Sigmoid colon (tissue), 7 donors: ENCODE data around the gene CDKL5. TPM values are rescaled to one million over a fixed set of nuclear protein-coding genes. Genes with fewer than 3 reads are reported as not detected.
A peak's percentile ranks its signal among the peaks of the same experiment; 100 is the strongest.

ENCODE experiments used
- DNase-seq: peaks from one replicate; pipeline ENCODE4 v3.0.0-alpha.2; 2019
- H3K27ac ChIP-seq, 4 donors: fragments of 200-600 bp; sonication (generic); one replicate each; pipeline ENCODE4 v1.5.1; 2016 to 2019; ENCODE audit warnings: mild to moderate bottlenecking in 1 of 4
- H3K27me3 ChIP-seq, 3 donors: fragments of 200-600 bp; sonication (generic); one replicate each; pipeline ENCODE4 v1.5.1; 2019; ENCODE audit warnings: mild to moderate bottlenecking in 1 of 3
- H3K36me3 ChIP-seq, 4 donors: fragments of 200-600 bp; sonication (generic); one replicate each; pipeline ENCODE4 v1.5.1; 2016 to 2019
- H3K4me1 ChIP-seq, 4 donors: fragments of 200-600 bp; sonication (generic); one replicate each; pipeline ENCODE4 v1.5.1; 2017 to 2019
- H3K4me3 ChIP-seq, 4 donors: fragments of 200-600 bp; sonication (generic); one replicate each; pipeline ENCODE4 v1.5.1; 2017 to 2019; ENCODE audit warnings: mild to moderate bottlenecking in 2 of 4, moderate library complexity in 1 of 4
- H3K9me3 ChIP-seq, 4 donors: fragments of 200-600 bp in 3 of 4; sonication (generic) in 3 of 4; one replicate each; pipeline versions ENCODE4 v1.5.1 to v1.6.1; 2013 to 2019
- EP300 ChIP-seq, 4 donors: sonication (generic); formaldehyde crosslinking; IDR thresholded peaks; one replicate each; pipeline ENCODE4 v1.6.1; 2017; ENCODE audit warnings: antibody characterized with exemption in 4 of 4
- POLR2A ChIP-seq, 2 donors: fragments of 450-650 bp; IDR thresholded peaks; one replicate each; pipeline ENCODE4 v1.6.1; 2016; ENCODE audit warnings: antibody characterized with exemption in 2 of 2, mild to moderate bottlenecking in 2 of 2, moderate library complexity in 2 of 2
- POLR2AphosphoS5 ChIP-seq, 4 donors: sonication (generic); formaldehyde crosslinking; IDR thresholded peaks; one replicate each; pipeline ENCODE4 v1.6.1; 2017; ENCODE audit warnings: antibody characterized with exemption in 4 of 4
- WGBS, 2 donors: extraction: QIAGEN DNeasy Blood & Tissue Kit; methylation state at CpG; one replicate each; pipeline ENCODE4 v1.1.7; 2013; 5-methylcytosine and 5-hydroxymethylcytosine counted together
- intact Hi-C: fragments of 100-400 bp; cut with DNase I; formaldehyde crosslinking; loops from one replicate; pipeline ENCODE4 v1.15.1; 2023
- polyA plus RNA-seq, 3 donors: library from polyadenylated mRNA; stranded (reverse); fragments of 200-250 nt; gene quantifications; one replicate each; pipeline ENCODE4 v1.2.3, GENCODE V29; 2013
- total RNA-seq, 4 donors: library from RNA; depleted of rRNA; stranded (reverse); fragments of >200 nt; gene quantifications; one replicate each; pipeline ENCODE4 v1.1.0, GENCODE V29; 2016
- TF ChIP-seq, protein P1 (sequence below), 4 experiments: fragments of 450-650 bp in 3 of 4; fragments of 200-600 bp in 1 of 4; IDR thresholded peaks; one replicate each; pipeline ENCODE4 v1.5.1; 2016 to 2019; ENCODE audit warnings: antibody characterized with exemption in 4 of 4, mild to moderate bottlenecking in 3 of 4, moderate library complexity in 2 of 4
- donor health status: healthy with polysubstance abuse.
- donor health status: Bipolar disorder and iron deficiency.
- donor health status: healthy.

The CDKL5 gene
- total and polyA plus RNA-seq, 7 donors = 0.46 to 8.9 (median 5.2) TPM

DNA sequence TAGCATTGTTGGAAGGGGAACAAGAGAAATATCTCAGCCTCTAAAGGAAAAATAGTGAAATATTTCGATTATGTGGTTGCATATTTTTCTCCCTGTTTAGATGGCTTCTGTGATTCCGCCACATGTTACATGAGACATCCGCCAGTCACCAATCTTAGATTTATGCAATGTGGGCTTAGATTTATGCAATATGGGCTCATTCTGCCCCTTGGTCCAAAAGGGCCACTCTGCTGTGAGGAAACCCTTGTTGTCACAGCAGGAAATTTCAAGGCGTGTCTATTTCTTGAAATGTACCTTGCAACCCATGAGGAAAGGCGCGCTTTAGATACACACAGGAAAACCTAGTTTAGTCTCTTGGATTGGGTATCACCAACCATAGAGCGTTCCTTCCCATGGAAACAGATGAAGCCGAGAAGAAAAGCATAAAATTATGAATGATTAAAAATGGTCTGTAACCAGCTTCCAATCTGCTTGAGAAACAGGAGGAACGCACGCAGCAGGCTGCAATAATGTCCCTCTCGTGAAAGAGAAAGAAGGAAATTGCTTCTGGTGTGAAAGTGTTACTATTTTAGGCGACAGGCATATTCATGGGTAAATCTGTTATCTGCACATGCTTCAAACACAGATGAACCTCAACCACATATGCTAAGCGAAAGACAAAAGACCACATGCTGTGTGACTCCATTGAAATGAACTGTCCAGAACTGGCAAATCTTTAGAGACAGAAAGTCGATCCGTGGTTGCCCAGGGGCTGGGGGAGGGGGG, 242.8 kb downstream of the CDKL5 start:
- Histone ChIP-seq H3K27me3 (no peaks in the 10 kb centered on the region), H3K4me1 (no peaks in the 10 kb centered on the region), H3K4me3 (no peak overlapping the region), H3K27ac (no peak overlapping the region), H3K36me3 (no peaks in the 10 kb centered on the region), H3K9me3 (no peaks in the 10 kb centered on the region)
- no peak for DNase-seq
- intact Hi-C loops = no loop called here
- 59 to 81% methylated on average over 15 of the region's 15 CpGs for WGBS, 2 donors
- TF ChIP-seq POLR2AphosphoS5 (IDR thresholded peaks at IDR 0.05) = no peak
- TF ChIP-seq, protein P1, sequence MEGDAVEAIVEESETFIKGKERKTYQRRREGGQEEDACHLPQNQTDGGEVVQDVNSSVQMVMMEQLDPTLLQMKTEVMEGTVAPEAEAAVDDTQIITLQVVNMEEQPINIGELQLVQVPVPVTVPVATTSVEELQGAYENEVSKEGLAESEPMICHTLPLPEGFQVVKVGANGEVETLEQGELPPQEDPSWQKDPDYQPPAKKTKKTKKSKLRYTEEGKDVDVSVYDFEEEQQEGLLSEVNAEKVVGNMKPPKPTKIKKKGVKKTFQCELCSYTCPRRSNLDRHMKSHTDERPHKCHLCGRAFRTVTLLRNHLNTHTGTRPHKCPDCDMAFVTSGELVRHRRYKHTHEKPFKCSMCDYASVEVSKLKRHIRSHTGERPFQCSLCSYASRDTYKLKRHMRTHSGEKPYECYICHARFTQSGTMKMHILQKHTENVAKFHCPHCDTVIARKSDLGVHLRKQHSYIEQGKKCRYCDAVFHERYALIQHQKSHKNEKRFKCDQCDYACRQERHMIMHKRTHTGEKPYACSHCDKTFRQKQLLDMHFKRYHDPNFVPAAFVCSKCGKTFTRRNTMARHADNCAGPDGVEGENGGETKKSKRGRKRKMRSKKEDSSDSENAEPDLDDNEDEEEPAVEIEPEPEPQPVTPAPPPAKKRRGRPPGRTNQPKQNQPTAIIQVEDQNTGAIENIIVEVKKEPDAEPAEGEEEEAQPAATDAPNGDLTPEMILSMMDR (IDR thresholded peaks at IDR 0.05) = no peak
- TF ChIP-seq POLR2A (IDR thresholded peaks at IDR 0.05) = no peak
- no peak for TF ChIP-seq EP300 (IDR thresholded peaks at IDR 0.05)

DNA sequence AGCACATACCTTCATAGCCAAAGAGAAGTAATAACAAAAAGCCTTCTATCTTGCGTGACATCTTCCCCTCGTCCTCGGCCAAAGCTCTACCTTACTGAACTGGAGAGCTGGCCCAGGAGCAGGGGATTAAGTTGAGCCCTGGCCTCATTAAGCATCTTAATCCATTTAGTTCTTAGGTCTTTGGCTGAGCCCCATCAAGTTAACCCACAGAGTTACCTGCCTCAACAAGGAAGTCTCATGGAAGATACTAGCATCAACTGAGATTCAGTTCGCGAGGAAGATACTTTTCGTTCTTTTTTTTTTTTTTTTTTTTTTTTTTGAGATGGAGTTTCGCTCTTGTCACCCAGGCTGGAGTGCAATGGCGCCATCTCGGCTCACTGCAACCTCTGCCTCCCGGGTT, 246.6 kb downstream of the CDKL5 start, which contains the start of gene RS1:
Gene RS1, minus strand, starts transcription at position 101 of the 400 bp plus-strand sequence. Its CDS starts 40 bp downstream, at position 61.
- no peak for DNase-seq
- H3K36me3 ChIP-seq = no peaks in the 10 kb centered on the region
- H3K4me1 ChIP-seq = no peaks in the 10 kb centered on the region
- whole genome bisulfite sequencing, 2 donors = 87 to 93% methylated on average over 10 of the region's 10 CpGs
- intact Hi-C loops = loop anchor here (10.0 kb wide), 2 partner anchors 313 to 673 kb away; partner anchors contain the start of genes PDHA1 and PHKA2
- no peak within 1 kb of the TSS for H3K27ac ChIP-seq
- H3K9me3 ChIP-seq = no peaks in the 10 kb centered on the region
- H3K27me3 ChIP-seq = no peaks in the 10 kb centered on the region
- H3K4me3 ChIP-seq = no peak within 1 kb of the TSS
- TF ChIP-seq POLR2AphosphoS5 (IDR thresholded peaks at IDR 0.05) (no peak), POLR2A (IDR thresholded peaks at IDR 0.05) (no peak), EP300 (IDR thresholded peaks at IDR 0.05) (no peak)
- TF ChIP-seq, protein P1 (IDR thresholded peaks at IDR 0.05) = no peak

GRCh38 chrX:18674417-18674787, 249.0 kb downstream of the CDKL5 start:
- Histone ChIP-seq H3K27me3 (no peaks in the 10 kb centered on the region), H3K4me1 (no peaks in the 10 kb centered on the region), H3K9me3 (no peaks in the 10 kb centered on the region), H3K27ac (peak overlapping the region; percentile 88 to 90 (median 88)), H3K4me3 (peak overlapping the region; percentile 25 to 75 (median 72)), H3K36me3 (no peaks in the 10 kb centered on the region)
- TF ChIP-seq, protein P1 (IDR thresholded peaks at IDR 0.05) = no peak
- no peak for TF ChIP-seq EP300 (IDR thresholded peaks at IDR 0.05)
- TF ChIP-seq POLR2AphosphoS5 (IDR thresholded peaks at IDR 0.05) = no peak
- TF ChIP-seq POLR2A (IDR thresholded peaks at IDR 0.05) = no peak
- DNase-seq = peak; percentile 66
- intact Hi-C loops = loop anchor here (2.0 to 10.0 kb wide), 3 partner anchors 250 to 670 kb away; partner anchors contain the start of genes CDKL5, PDHA1 and PHKA2
- 0 to 1% methylated on average over 19 of the region's 19 CpGs for WGBS, 2 donors

GRCh38 chrX:18674788-18675735, 249.7 kb downstream of the CDKL5 start:
- DNase-seq = peak; percentile 85
- intact Hi-C loops = loop anchor here (2.0 to 10.0 kb wide), 4 partner anchors 212 to 670 kb away; partner anchors contain the start of genes CDKL5, PDHA1 and PHKA2
- H3K27me3 ChIP-seq = no peaks in the 10 kb centered on the region
- peak overlapping the region; percentile 67 to 75 (median 72) for H3K4me3 ChIP-seq
- TF ChIP-seq POLR2A (IDR thresholded peaks at IDR 0.05) (no peak), POLR2AphosphoS5 (IDR thresholded peaks at IDR 0.05) (peak; percentile 40 to 76 (median 61)), EP300 (IDR thresholded peaks at IDR 0.05) (no peak)
- TF ChIP-seq, protein P1 (IDR thresholded peaks at IDR 0.05) = no peak
- H3K9me3 ChIP-seq = no peaks in the 10 kb centered on the region
- no peaks in the 10 kb centered on the region for H3K36me3 ChIP-seq
- H3K4me1 ChIP-seq = no peaks in the 10 kb centered on the region
- WGBS, 2 donors = 1% methylated on average over 74 of the region's 74 CpGs
- peak overlapping the region; percentile 88 to 90 (median 88) for H3K27ac ChIP-seq
